Stomach (tissue), 4 donors: ENCODE measurements around the gene MSMP.

Experiments
- EP300 ChIP-seq: sonication (generic); formaldehyde crosslinking; IDR thresholded peaks from one replicate; pipeline ENCODE4 v1.6.1; 2017; ENCODE audit warnings: antibody characterized with exemption
- POLR2A ChIP-seq, 4 donors: fragments of 450-650 bp; IDR thresholded peaks; one replicate each; pipeline ENCODE4 v1.6.1; 2016; ENCODE audit warnings: antibody characterized with exemption in 4 of 4, control low read depth in 2 of 4, mild to moderate bottlenecking in 1 of 4, moderate library complexity in 1 of 4
- POLR2AphosphoS5 ChIP-seq, 3 donors: sonication (generic); formaldehyde crosslinking; IDR thresholded peaks; one replicate each; pipeline ENCODE4 v1.6.1; 2016; ENCODE audit warnings: antibody characterized with exemption in 3 of 3
- TF ChIP-seq, protein P1 (sequence below), 7 experiments: fragments of 450-650 bp in 4 of 7; fragments of 200-600 bp in 3 of 7; sonication (generic) in 3 of 7; IDR thresholded peaks; one replicate each; pipeline ENCODE4 v1.5.1; 2016 to 2019; ENCODE audit warnings: antibody characterized with exemption in 7 of 7, control low read depth in 2 of 7, mild to moderate bottlenecking in 1 of 7

DNA sequence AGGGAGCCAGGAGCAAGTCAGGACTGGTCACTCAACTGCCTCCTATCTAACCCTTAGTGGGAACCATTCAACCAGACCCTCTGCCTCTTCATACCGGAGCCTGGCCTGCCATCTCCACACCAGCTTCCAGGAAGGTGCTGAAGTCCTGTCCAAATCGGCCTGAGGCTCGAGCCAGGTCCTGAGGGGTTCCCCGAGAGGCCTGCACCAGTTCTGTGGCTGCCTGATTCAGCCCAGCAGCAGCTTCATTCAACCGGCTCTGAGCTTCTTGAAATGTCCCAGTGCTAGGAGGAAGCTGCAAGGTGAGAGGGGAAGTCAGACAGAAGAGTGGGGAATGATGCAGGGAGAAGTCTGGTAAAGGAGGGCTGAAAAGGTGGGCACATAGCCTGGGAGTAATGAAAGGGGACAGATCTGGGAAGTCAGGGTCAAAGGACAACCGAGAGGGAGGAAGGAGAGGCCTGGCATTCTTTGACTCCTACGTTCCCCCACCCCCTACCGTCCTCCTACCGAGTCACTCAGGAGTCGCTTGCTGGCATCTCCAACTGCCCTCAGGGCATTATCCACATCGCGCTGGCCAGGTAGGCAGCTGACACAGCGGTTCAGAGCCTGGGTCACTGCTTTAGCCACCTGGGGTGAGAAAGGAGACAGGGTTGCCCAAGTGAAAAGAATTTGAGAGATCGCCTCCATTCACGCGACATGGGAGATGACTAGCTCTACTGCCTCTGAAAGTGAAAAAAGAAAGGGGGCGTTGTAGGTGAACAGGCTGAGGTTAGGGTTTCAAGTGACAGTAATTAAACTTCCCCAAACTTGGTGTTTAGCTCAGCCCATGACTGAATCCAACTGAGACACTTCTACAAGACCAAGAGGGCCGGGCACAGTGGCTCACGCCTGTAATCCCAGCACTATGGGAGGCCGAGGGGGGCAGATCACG, 42.3 kb downstream of the MSMP start:
- no peak for TF ChIP-seq POLR2AphosphoS5 (IDR thresholded peaks at IDR 0.05)
- no peak for TF ChIP-seq POLR2A (IDR thresholded peaks at IDR 0.05)
- TF ChIP-seq, protein P1, sequence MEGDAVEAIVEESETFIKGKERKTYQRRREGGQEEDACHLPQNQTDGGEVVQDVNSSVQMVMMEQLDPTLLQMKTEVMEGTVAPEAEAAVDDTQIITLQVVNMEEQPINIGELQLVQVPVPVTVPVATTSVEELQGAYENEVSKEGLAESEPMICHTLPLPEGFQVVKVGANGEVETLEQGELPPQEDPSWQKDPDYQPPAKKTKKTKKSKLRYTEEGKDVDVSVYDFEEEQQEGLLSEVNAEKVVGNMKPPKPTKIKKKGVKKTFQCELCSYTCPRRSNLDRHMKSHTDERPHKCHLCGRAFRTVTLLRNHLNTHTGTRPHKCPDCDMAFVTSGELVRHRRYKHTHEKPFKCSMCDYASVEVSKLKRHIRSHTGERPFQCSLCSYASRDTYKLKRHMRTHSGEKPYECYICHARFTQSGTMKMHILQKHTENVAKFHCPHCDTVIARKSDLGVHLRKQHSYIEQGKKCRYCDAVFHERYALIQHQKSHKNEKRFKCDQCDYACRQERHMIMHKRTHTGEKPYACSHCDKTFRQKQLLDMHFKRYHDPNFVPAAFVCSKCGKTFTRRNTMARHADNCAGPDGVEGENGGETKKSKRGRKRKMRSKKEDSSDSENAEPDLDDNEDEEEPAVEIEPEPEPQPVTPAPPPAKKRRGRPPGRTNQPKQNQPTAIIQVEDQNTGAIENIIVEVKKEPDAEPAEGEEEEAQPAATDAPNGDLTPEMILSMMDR (IDR thresholded peaks at IDR 0.05) = no peak
- no peak for TF ChIP-seq EP300
